GM18498 (cell line): ENCODE measurements around the gene CLIC6.
"Not testable (repeated sequence)": the region's sequence is repeated elsewhere in the genome, so short reads cannot be mapped to it uniquely, and the experiment has no call there.

Source experiments
- ATAC-seq: cut with Tn5 transposase; IDR thresholded peaks from one replicate; pipeline ENCODE4 v1.9.1; 2021; ENCODE audit warnings: mild to moderate bottlenecking, moderate library complexity; ENCODE audit not compliant: unreplicated experiment

Gene CLIC6

DNA sequence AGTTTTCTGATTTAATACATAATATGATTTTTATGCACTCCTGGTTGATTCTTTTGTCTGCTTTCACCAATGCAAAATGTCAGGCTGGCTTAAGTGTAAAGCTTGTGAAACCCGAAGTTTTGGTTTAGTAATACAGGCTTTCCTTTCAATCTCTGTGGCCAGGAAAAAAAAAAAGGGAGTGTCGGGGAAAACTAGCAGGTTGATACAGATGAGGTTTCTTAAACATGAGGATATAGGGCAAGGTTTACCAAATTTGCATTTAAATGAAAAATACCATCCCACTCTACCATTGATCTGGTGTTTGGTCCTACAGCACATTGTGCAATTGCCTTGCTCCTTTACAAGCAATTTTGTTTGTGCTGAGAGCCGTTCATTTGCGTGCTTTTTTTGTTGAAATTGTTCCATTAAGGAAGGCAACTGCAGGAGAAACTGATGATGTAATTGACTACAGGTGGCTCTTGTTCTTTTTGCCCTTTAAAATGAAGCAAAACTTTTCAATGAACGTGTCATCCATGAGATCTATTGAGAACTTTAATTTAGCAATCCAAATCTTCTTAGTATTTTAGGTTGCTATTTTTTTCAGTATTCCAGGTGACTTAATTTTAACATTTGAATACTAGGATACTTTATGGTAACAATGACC, 22.7 kb downstream of the CLIC6 start:
- no peak for ATAC-seq

DNA sequence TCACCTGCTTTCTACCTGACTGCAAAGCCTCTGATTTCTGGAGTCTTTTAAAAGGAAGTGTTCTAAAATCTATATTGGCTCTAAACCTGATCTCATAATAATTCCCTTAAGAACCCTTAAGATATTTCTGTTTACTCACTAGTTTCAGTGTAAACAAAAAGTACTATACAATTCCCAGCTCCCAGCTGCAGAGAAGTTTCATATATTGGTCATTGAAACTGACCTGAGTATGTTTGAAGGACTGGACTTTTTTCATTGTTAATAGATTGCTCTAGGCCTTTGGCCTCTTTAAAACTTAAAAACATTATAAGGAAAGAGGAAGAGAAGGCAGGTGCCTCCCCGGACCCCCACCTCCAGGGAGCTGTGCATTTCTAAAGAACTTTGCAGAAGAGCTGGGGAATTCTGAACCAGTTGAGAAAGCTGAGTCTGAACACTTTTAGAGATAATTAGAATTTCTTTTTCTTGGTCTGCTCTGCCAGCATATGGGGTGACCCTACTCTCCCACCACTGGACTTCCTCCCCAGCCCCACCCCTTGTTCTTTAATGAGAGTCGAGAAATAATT, 23.7 kb downstream of the CLIC6 start:
- no peak for ATAC-seq

DNA sequence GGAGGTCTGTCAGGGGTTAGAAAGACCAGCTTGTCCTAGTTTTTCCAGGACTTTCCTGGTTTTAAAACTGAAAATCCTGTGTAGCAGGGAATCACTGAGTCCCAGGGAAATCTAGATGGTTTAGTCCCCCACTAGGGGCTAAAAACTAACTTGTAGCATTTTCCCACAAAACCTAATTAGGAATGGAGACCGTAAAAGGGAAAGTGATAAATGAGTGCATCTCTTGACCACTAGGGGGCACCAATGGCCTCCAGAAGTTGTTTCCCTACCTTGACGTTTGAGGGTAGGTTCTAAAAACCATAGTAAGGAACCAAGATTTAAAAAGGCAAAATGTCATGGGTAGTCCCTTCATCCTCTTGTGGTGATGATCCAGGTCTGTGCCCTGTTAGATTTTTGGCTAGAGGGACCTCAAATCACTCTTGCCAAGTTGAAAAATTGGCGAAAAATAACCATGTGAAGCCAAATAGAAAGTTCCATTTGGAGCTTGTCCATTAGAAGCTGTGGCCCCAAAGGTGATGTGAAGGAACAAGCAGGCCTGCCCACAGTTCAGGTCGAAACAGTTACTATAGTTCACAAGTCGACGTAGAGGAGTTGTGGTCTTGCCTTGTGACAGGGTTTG, 24.5 kb downstream of the CLIC6 start:
- no peak for ATAC-seq

DNA sequence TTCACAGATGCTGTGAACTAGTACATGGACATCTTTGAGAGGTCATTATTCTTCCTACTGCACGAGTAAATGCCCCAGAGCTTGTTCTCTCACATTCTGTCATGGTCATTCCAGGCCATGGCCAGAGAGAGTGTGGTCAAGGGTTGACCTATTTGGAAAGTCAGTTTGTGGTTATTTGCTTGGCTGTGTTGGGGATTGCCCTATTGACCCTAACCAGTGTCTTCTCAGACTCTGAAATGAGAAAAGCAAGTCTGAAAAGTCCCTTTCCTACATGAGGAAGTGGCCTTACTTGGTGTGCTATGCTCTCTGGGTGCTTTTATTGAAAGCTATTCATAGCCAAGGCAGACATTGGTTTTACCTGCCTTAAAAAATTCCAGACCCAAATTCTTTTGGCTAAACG, 26.6 kb downstream of the CLIC6 start:
- no peak for ATAC-seq

DNA sequence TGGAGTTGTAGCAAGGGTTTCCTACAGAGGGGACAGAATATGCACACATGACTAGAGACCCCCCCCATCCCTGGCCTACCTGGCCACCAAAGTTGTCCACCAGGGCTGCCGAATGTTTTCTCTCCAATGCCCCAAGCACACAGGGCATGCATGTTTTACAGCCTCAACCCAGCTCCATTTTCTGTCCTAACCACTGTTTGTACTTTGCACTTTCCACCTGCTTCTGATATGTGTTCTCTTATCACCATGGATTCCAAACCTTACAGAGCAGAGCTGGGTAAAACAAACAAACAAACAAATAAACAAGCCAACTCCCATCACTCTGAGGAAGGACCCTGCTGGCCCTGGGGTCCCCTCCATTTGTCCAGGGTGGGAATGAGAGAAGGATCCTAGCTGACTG, 27.3 kb downstream of the CLIC6 start:
- ATAC-seq: no peak

DNA sequence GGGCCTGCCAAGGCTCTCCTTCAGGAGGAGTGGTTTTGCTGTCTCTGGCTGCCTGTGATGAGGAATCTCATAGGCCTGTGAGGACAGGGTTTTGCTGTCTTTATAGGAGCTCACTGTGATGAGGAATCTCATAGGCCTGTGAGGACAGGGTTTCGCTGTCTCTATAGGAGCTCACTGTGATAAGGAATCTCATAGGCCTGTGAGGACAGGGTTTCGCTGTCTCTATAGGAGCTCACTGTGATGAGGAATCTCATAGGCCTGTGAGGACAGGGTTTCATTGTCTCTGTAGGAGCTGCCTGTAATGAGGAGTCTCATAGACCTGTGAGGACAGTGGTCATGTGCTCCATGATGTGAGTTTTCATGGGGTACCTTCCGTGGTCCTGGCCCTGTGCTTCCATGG, 29.0 kb downstream of the CLIC6 start:
- ATAC-seq: no peak

DNA sequence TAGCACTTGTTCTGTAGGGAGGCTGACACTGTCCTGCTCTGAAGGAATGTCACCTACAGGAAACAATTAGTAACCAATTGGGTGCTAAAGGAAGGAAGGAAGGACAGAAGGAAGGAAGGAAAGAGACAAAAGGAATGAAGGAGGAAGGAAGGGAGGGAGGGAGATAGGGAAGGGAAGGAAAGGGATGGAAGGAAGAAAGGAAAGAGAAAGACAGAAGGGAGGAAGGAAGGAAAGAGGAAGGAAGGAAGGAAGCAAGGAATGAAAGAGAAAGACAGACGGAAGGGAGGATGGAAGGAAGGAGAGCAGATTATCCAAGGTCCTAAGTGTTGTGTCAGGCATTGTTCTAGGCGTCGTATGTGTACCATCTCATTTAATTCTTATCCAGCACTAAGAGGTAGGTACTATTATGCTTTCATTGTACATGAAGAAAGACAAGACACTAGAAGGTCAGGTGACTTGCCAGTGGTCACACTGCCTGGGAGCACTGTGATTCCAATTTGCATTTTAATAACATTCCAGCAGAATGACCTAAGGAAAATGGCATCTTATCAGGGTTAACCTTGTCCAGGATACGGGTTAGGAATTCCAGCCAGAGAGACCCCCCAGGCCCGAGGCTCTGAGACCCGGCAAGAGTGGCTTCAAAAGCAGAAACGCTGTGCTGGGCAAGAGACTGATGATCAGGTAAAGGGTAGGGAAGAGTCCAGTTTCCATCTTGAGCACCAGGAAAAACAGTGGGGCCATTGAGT, 29.6 kb downstream of the CLIC6 start:
- ATAC-seq: no peak

DNA sequence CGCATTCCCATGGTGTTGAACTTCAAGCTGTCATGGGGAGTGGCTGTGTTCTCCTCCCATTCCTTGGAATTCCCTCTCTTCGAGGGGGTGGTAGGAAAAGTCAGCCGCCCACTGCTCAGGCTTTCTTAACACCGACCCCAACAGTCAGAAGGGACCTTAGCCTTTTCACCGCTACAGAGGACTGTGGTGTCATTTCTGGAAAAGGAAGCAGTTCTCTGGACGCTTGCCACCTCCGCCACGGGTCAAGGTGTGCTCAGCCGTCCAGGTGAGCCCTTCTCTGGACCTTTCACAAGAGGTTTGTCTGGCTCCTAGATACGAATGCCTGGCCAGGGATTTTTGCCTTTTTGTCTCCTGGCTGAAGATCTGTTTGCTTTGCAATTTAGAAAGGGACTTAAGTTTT, 31.8 kb downstream of the CLIC6 start:
- no peak for ATAC-seq

DNA sequence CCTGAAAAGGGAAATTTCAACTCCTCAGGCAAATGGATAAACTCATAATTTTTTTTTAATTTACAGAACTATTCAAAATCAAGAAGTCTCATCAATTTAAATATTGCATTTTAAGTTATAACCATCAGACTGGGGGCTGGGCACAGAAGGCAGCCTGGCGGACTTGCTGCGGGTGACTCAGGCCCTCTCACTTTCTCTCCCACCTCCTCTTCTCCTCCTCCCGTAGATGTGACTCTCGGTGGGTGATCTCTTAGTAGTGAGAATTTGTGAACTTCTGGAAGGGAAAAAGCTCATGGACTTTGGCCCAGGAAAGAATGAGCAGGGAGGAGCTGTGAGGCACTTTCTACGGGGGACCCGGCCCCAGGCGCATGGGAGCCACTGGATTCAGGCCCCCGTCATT, 32.9 kb downstream of the CLIC6 start:
- no peak for ATAC-seq

DNA sequence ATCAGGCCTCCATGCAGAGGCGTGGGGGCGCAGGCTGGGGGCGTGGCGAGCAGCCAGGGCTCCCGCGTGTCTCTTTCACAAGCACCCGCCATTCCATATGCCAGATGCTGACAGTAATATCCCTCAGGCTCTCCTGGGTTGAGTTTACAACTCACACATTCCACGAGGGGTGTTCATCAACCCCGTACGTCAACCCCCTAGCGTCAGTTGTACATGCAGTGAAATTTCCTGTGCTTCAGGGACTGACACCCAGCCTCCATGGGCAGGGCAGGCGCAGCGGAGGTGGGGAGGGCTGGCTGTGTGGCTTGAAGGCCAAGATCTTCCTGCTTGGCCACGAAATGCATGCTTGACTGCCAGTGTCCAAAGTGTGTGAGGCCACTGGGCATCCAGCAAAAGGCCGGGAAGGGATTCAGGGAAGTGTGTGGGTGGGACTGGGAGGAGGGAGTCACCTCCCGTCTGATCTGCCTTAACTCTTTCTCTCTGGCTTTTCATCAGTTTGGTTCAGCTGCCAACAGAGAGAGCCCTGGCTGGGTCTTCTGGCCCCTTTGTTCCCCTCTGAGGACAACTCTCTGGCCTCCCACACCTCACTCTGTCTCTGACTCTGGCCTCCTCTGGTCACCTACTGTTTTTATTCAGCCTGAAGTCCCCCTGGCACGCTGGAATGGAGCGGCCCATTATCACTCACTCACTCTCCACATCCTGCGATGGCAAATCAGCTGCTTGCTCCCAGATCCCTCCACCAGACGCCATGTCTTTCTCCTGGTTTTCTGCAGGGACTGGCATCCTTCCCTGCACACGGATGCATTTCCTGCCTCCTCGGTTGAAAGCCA, 33.8 kb downstream of the CLIC6 start:
- ATAC-seq: no peak

DNA sequence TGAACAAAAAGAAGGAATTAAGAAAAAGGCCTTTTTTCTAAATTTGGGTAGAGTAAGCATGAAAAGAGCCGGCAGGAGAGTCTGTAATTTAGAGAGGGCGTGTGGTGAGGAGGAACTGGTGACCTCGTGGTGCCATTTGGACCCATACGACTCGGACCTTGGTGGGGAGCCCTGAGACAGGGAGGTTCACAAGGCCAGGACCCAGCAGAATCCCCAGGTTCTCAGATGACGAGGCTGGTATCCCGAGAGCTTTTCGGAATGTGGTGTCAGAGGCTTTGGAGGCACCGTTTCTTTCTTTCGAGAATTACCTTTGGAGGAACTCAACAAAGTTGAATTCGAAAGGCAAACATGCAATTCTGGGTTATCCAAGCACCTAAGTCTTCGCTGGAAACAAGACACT, 34.8 kb downstream of the CLIC6 start:
- no peak for ATAC-seq

DNA sequence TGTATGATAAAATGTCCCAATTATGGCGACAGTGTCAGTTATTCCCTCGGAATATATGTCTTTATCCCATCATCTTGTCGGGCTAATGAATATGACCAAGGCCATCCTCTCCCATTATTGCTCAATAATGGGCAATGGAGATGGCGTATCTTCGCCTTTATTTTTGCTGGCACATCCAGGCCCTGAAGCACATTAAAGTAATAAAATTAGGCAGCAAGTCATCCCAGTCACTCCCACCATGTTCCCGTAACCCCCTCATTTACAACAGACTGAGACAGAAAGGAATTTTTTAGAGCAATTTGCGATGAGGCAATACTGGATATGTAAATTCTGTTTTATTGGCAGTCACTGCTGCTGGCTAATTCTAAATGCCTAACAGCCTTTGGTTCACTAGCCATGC, 35.3 kb downstream of the CLIC6 start:
- ATAC-seq: no peak

DNA sequence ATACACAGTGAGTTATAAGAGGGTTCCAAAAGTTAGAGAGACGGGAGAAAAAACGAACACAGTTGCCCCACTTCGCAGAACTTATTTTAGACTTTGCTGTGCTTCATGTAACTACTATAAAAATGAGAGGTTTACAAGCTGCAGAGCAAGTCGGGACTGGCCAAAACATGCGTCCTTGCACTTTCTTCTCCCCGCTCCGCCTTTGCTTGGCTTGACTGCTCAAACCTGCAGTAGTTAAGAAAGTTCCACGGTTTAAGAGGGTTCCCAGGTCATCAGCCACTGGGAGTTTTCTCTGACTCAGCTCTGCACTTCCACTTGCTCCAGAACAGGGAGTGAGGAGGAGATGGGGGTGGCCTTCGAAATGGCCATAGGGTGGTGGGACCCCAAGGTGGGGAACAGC, 36.2 kb downstream of the CLIC6 start:
- ATAC-seq: no peak

DNA sequence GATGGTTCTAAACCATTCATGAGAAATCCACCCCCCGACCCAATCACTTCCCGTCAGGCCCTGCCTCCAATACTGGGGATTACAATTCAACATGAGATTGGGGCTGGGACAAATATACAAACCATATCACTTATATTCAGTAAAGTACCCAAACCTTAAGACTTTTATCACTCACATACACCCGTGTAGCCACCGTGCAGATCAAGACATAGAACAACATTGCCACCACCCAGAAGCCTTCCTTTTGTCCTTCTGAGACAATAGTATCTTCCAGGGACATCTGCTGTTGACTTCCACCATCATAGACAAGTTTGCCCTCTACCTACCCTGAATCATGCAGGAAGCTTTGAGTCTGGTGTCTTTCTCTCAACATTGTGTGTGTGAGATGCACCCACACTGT, 37.5 kb downstream of the CLIC6 start:
- ATAC-seq: no peak

DNA sequence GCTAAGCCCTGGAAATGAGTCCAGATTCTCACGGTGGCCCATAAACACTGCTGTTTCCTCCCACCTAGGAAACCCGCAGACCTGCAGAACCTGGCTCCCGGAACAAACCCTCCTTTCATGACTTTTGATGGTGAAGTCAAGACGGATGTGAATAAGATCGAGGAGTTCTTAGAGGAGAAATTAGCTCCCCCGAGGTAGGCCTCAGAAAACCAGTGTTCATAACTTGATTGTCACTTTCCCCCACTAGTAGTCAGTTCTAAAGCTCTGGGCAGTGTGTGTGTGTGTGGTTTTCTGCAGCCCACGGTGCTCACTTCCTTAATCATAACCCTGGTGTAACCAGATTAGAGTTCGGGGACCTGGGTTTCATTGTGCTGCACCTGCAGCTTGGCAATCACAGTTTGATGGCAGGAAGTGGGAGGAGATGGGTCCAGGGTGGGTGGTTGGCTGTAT, 39.1 kb downstream of the CLIC6 start:
- peak; percentile 92 for ATAC-seq

DNA sequence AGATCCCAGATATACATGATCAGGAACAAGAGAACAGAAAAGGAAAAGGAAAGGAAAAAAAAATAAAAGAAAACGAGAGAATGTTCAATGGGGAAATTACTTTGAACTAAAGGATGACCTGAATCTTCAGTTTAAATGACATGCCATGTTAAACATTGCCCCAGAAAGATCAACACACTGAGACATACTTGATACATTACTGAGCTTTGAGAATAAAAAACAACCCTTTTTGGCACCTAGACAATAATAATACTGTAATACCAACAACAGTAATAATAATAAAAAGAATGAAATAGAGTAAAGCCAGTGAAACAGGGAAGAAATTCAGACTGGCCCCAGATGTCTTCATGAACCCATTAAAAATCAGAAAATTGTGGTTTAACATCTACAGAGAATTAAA, 44.8 kb downstream of the CLIC6 start:
- no peak for ATAC-seq

DNA sequence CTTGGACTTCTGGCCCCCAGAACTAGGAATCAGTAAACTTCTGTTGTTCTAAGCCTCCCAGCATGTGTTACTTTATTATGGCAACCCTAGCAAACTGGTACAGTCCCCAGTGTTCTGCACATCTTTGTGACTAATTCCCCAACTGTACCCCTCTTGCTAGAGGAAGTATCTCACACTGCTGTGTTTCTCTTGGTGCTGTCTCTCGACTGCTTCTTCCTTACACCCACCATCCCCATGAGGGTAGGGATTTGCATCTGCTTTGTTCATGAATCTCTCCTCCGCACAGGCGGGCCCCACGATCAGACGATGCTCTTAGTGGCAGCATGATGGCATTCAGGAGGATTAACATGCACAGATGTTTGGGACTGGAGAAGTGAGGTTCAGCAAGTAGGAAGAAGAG, 46.7 kb downstream of the CLIC6 start:
- ATAC-seq: no peak

DNA sequence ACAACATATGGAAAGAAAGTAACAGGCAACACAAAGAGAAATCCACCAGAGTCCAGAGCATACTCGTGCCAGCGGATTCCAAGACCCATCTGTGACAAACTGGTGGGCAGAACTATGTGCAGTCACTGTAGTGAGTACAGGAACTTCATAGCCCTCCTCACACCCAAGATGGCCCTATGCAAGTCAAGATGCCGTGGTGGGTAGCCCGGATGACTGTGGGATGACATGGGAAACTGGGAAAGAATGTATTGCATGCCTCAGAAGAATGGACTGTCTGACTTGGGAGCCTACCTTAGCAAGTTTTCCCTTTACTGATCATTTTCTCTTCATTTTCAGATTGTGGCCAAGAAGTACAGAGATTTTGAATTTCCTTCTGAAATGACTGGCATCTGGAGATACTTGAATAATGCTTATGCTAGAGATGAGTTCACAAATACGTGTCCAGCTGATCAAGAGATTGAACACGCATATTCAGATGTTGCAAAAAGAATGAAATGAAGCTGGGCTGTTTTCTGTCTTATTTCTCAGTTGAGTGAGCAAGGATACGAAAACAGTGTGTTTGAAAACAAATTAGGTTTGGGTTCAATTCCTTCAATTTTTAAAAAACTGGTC, 47.3 kb downstream of the CLIC6 start:
- ATAC-seq: no peak

DNA sequence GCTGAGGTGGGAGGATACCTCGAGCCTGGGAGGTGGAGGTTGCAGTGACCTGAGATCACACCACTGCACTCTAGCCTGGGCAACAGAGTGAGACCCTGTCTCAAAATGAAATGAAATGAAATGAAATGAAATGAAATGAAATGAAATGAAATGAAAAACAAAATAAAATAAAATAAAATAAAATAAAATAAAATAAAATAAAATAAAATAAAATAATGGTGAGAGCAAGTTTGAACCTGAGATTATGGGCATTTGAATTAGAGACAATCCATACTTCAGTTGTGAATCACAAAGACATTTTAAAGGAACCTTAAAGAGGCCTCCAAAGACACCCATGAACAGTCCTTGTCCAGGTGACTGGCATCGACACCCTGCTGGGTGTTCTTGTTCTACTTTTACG, 49.7 kb downstream of the CLIC6 start:
- not testable (repeated sequence) for ATAC-seq

DNA sequence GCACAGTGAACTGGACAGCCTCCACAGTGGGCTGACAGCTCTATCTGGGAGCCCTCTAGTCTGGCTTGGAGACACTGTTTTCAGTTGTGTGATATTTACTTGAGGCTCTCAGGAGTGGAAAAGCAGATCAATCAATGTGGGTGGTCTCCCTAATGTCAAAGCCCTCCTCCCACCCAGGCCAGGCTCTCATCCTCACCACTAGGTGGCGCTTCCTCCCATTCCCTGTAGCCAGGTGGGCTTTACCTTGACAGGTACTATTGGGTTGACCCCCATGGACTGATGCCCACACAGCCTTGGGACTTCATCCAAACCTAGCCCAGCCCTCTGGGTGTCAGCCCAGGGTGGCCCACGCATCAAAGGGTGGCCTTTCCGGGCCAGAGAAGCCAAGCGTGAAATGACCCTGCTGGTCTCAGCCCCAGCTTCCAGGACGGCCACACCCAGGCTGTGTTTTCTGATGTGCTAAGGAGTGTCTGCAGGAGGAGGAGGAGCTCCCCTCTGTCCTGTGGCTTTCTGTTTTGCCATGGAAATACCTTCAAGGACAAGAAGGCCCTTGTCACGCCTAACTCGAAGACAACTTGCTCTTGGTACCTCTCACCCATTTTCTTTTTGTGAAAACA, 54.0 kb downstream of the CLIC6 start:
- no peak for ATAC-seq
